ENCODE results near the gene C11orf16. TPM values are rescaled to one million over a fixed set of nuclear protein-coding genes. Genes with fewer than 3 reads are reported as not detected.
"Not testable (repeated sequence)": the region's sequence is repeated elsewhere in the genome, so short reads cannot be mapped to it uniquely, and the experiment has no call there.

The C11orf16 gene
- total RNA-seq, 1 donor from 2014 or later = not detected

GRCh38 chr11:8899119-8899753, 33.5 kb downstream of the C11orf16 start:
- no peaks in the 10 kb centered on the region for H3K27me3 ChIP-seq
- peaks cover 8 to 19% of the 10 kb centered on the region in 2 donors for H3K9me3 ChIP-seq
- TF ChIP-seq, protein P1, sequence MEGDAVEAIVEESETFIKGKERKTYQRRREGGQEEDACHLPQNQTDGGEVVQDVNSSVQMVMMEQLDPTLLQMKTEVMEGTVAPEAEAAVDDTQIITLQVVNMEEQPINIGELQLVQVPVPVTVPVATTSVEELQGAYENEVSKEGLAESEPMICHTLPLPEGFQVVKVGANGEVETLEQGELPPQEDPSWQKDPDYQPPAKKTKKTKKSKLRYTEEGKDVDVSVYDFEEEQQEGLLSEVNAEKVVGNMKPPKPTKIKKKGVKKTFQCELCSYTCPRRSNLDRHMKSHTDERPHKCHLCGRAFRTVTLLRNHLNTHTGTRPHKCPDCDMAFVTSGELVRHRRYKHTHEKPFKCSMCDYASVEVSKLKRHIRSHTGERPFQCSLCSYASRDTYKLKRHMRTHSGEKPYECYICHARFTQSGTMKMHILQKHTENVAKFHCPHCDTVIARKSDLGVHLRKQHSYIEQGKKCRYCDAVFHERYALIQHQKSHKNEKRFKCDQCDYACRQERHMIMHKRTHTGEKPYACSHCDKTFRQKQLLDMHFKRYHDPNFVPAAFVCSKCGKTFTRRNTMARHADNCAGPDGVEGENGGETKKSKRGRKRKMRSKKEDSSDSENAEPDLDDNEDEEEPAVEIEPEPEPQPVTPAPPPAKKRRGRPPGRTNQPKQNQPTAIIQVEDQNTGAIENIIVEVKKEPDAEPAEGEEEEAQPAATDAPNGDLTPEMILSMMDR (IDR thresholded peaks at IDR 0.05) = no peak
- H3K4me1 ChIP-seq = no peaks in the 10 kb centered on the region
- H3K36me3 ChIP-seq = no peaks in the 10 kb centered on the region
- DNase-seq (ENCODE audit: low spot score in 2 of 2) = no peak
- H3K4me3 ChIP-seq = no peak overlapping the region
- intact Hi-C loops (cut with DNase I) = no loop called here
- no peak overlapping the region for H3K27ac ChIP-seq

GRCh38 chr11:8891185-8891584, 41.6 kb downstream of the C11orf16 start:
- H3K27ac ChIP-seq; H3K4me3 ChIP-seq; H3K27me3 ChIP-seq; DNase-seq (ENCODE audit: low spot score in 2 of 2); intact Hi-C loops (cut with DNase I); H3K36me3 ChIP-seq; H3K9me3 ChIP-seq; H3K4me1 ChIP-seq: not testable (repeated sequence)

DNA sequence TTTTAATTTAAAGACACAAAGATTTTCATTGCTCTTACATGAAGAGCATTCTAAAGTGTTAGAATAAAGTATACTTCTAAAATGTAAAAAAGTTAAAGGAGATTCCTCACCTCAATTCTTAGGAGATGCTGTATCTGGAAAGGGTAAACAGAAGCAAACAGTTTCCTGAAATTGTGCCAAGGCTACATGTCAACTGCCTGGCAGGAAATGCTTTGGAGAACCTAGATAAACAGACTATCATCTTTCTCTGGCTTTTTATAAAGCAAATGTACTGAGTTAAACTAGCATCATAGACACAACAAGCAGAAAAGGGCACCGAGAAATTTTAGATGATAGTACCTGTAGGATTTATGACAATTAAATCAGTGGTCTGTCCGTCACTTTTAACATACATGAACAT, 46.4 kb downstream of the C11orf16 start:
- no peak for DNase-seq (ENCODE audit: low spot score in 2 of 2)
- TF ChIP-seq, protein P1 (IDR thresholded peaks at IDR 0.05) = no peak
- Histone ChIP-seq H3K27me3 (no peaks in the 10 kb centered on the region), H3K9me3 (no peaks in the 10 kb centered on the region), H3K4me3 (no peak overlapping the region), H3K4me1 (no peaks in the 10 kb centered on the region), H3K36me3 (no peaks in the 10 kb centered on the region), H3K27ac (no peak overlapping the region)
- intact Hi-C loops (cut with DNase I) = no loop called here

DNA sequence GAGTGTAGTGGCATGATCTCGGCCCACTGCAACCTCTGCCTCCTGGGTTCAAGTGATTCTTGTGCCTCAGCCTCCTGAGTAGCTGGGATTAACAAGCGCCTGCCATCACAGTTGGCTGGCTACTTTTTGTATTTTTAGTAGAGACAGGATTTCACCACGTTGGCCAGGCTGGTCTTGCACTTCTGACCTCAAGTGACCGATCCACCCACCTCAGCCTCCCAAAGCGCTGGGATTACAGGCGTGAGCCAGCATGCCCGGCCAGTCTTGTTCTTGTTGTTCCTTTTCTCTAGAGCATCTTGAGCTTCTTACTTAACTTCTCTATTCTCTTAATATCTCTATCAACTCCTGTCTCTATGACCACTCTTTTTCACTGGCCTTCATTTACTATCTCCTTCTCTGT, 51.2 kb downstream of the C11orf16 start:
- intact Hi-C loops (cut with DNase I); H3K9me3 ChIP-seq; H3K4me1 ChIP-seq; DNase-seq (ENCODE audit: low spot score in 2 of 2); H3K27me3 ChIP-seq; H3K4me3 ChIP-seq; H3K27ac ChIP-seq; H3K36me3 ChIP-seq: not testable (repeated sequence)

DNA sequence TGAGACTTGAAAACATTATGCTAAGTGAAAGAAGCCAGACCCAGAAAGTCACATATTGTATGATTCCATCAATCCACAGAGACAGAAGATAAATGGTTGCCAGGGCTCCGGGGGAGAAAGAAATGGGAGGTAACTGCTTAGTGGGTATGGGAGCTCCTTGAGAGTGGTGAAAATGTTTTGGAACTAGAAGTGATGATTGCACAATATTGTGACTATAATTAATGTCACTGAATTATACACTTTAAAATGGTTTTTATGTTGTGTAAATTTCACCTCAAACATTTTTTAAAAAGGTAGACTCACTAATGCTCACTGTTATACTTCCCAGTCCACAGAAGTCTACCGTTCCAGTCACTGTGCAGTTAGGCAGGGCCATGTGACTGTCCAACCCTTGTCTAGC, 54.0 kb downstream of the C11orf16 start:
- Histone ChIP-seq H3K27me3 (no peaks in the 10 kb centered on the region), H3K4me3 (no peak overlapping the region), H3K4me1 (no peaks in the 10 kb centered on the region), H3K36me3 (no peaks in the 10 kb centered on the region), H3K27ac (no peak overlapping the region), H3K9me3 (no peaks in the 10 kb centered on the region)
- no peak for DNase-seq (ENCODE audit: low spot score in 2 of 2)
- TF ChIP-seq, protein P1 (IDR thresholded peaks at IDR 0.05) = no peak
- intact Hi-C loops (cut with DNase I) = no loop called here

DNA sequence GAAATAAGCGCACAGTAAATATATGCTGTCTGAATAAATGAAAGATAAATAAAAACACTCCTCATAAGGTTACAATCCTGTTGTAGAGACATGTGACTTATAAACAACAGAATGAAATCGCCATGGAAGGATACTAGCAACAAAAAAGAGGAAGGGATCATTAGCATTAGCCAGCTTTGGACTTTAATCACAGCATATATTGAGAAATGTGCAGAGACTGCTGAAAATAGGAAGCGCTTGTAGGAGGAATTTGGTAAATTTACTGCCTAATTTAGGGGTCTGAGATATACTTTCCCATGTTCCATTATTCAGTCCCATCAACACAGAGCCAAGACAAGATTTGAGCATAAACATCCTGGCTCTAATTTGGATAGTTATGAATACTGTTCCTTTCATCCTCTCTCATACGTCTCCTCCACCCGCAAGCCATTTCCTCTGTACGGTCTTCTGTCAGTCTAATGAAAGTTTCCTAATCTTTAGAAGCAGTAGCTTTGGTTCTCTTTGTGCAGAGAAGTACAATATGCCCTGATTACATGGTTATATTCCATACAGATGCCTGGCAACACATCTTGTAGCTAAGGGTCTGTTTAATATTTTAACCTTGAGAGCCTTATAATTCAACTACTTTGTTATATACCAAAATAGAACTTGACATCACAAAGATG, 58.9 kb downstream of the C11orf16 start:
- no peaks in the 10 kb centered on the region for H3K9me3 ChIP-seq
- no peaks in the 10 kb centered on the region for H3K27me3 ChIP-seq
- H3K36me3 ChIP-seq = no peaks in the 10 kb centered on the region
- H3K4me3 ChIP-seq = no peak overlapping the region
- TF ChIP-seq, protein P1 (IDR thresholded peaks at IDR 0.05) = no peak
- DNase-seq (ENCODE audit: low spot score in 2 of 2) = no peak
- peaks cover 0 to 2% of the 10 kb centered on the region in 2 donors for H3K4me1 ChIP-seq
- intact Hi-C loops (cut with DNase I) = loop anchor here (5.0 kb wide), 1 partner anchor 88 kb away; the partner anchor contains the start of gene TMEM9B
- H3K27ac ChIP-seq = no peak overlapping the region

All from ascending aorta (tissue), 2 donors.